GM21737 (cell line): ENCODE data around the gene PPP1R15A.
"Not testable (repeated sequence)": the region's sequence is repeated elsewhere in the genome, so short reads cannot be mapped to it uniquely, and the experiment has no call there.

ENCODE experiments used
- ATAC-seq: cut with Tn5 transposase; IDR thresholded peaks from one replicate; pipeline ENCODE4 v1.9.1; 2021; ENCODE audit warnings: mild to moderate bottlenecking, moderate library complexity; ENCODE audit not compliant: unreplicated experiment

PPP1R15A gene

GRCh38 chr19:48879025-48879637, 6.9 kb downstream of the PPP1R15A start:
- ATAC-seq = no peak

DNA sequence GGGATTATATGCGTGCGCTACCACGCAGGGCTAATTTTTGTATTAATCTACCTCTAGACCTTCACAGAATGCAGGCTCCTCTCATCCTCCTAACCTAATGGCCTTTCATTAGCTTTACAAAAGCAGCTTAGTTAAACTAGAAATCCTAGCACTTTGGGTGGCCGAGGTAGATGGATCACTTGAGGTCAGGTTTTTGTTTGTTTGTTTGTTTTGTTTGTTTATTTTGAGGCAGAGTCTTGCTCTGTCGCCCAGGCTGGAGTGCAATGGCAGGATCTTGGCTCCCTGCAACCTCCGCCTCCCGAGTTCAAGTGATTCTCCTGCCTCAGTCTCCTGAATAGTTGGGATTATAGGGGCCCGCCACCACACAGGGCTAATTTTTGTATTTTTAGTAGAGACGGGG, 7.5 kb downstream of the PPP1R15A start:
- ATAC-seq = not testable (repeated sequence)

- ATAC-seq = no peak
Measured at GRCh38 chr19:48881741-48882657, 9.8 kb downstream of the PPP1R15A start.

DNA sequence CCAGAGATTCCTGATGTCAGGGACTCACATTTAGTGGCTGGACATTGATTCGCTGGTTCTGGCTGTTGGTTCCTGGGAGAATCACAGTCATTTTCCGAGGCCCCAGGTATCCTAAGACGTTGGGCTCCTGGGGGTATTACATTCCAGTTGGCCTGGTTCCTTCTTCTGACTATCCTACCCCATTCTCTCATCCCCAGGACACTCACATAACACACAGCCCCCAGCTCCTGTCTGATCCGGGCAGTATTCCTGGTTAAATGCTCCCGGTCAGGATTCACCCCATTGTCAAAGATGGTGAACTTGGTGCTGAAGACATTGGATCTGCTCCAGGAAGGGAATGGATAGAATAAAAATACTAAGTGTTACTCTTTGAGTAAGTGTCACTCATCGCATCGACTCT, 11.5 kb downstream of the PPP1R15A start:
- no peak for ATAC-seq

DNA sequence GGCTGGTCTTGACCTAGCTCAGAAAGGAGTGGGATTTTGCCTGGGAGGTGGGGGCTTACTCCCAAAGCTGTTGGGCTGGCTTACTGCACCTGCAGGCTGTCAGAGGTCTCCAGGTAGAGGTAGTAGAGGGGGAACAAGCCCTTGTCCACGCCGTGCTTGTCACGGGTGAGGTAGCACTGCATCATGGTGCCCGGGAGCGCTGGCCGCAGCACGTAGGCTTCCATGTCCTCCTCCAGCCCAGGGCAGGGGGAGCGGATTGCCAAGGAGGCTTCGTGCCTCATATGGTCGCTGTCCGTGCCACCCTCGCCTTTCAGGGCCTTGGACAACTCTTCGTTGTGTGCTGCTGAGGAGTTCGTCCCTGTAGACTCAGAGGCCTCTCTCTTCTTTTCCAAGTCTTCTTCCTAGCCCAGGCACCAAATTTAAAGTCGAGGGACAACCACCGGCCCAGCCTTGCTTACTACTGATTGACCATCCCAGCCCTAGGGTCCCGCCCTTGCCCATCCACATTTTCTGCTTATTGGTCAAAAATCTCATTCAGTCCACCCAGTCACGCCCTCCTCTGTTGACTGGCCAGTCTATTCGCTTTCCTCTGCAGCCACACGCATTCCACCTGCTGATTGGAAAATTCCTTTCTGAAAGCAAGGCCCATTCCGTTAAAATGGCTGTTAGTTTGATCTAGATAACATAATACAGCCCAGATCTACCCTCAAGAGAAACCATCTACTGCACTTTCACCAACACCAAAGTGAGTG, 15.8 kb downstream of the PPP1R15A start:
- no peak for ATAC-seq

DNA sequence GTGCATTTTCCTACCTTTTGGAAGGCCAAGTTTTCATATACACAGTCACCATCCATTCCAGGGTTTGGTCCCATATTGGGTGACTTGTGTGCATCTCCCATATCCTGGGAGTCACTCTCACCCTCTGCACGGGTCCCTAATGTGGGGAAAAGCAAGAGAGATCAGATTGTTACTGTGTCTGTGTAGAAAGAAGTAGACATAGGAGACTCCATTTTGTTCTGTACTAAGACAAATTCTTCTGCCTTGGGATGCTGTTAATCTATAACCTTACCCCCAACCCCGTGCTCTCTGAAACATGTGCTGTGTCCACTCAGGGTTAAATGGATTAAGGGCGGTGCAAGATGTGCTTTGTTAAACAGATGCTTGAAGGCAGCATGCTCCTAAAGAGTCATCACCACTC, 17.3 kb downstream of the PPP1R15A start:
- not testable (repeated sequence) for ATAC-seq

DNA sequence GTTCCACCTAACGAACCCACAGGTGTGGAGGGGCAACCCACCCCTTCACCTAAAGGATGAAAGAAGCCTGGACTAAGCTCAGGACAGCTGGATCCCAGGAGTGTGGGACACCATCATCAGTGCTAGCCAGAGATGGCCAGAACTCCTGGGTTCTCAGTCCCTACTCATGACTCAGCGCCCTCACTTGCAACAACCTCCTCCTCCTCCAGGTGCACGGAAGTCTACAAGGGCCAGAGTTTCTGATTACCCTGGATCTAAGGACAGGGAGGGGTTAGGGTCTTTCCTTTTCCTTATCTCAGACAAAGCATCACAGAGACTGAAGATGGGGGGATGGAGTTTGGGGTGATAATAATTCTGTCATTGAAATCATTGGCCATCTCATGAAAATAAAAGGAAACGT, 18.3 kb downstream of the PPP1R15A start:
- no peak for ATAC-seq

GRCh38 chr19:48895226-48895625, 23.0 kb downstream of the PPP1R15A start:
- ATAC-seq = no peak

GRCh38 chr19:48896191-48896720, 24.0 kb downstream of the PPP1R15A start:
- ATAC-seq = no peak

DNA sequence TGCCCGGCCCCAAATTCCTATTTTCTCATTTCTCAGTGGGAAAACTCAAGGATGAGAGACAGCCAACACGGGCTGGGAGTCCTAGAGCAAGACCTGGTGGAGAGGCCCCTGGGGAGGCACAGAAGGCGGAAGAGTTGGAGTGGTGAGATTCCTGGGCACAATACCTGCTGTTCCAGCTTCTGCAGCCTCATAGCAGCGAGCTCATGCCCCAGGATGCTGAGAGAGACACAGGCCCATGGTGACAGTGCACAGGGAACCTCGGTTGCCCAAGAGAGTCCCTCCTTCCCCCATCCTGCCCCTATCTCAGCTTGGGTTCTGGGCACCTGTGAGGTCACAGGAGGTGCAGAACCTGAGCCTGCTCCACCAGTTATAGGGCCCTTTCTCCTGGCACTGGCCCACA, 25.0 kb downstream of the PPP1R15A start:
- no peak for ATAC-seq

GRCh38 chr19:48899386-48899749, 27.1 kb downstream of the PPP1R15A start:
- not testable (repeated sequence) for ATAC-seq

DNA sequence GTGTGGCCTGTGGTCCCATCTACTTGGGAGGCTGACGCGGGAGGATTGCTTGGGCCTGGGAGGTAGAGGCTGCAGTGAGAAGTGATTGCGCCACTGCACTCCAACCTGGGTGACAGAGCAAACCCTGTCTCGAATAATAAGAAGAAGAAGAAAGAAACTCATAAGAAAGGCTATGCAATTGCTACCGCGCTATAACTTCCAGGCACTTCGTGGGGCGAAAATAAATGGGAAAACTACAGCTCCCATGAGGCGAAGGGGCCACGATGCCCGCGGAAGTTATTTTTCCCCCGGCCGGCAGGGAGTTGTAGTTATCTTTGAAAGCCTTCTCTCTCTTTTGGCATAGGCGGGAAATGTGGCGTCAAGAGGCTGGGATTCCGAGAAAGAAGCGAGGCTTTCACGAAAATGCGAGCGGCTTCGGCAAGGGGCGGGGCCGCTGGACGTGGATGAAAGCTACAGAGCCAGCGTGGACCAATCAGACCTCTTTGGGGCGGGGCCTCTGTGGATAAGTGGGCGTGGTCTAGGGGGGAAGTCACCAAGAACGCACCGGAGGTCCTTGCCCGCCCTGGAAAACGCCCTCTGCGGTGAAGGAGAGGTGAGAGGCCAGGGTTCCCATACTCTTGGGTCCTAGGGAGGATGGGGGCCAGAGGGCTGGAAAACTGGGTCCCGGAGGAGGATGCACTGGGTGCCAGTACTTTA, 27.7 kb downstream of the PPP1R15A start, which contains the start of gene NUCB1:
Gene NUCB1, plus strand, starts transcription at position 532 of the 696 bp plus-strand sequence. CDS start 485 bp downstream, outside the sequence.
- peak; percentile 68 for ATAC-seq

GRCh38 chr19:48900477-48901406, 28.5 kb downstream of the PPP1R15A start:
- ATAC-seq = no peak

GRCh38 chr19:48902291-48902690, 30.1 kb downstream of the PPP1R15A start:
- not testable (repeated sequence) for ATAC-seq

GRCh38 chr19:48903788-48904187, 31.6 kb downstream of the PPP1R15A start:
- ATAC-seq = not testable (repeated sequence)

- no peak for ATAC-seq
Measured at GRCh38 chr19:48905664-48906063, 33.4 kb downstream of the PPP1R15A start.

- no peak for ATAC-seq
Measured at GRCh38 chr19:48906324-48906723, 34.1 kb downstream of the PPP1R15A start.

DNA sequence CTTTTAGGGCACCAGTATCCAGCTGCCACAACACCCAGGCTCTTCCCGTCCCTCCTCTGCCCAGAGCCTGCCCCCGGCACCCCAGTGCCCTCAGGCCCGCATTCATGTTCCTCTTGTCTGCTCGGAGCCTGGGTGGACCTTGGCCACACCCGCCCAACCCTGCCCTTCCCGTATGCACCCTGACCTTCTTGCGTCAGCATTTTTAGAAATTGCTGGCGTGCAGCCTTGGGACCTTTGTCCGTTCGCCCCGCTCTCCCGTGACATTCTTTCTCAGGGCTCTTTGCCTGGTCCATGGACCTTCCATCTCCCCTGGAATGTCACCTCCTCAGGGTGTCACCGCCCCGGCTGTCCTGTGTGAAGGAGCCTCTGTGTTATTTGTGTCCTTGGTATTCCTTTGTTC, 35.5 kb downstream of the PPP1R15A start:
- no peak for ATAC-seq

- not testable (repeated sequence) for ATAC-seq
Measured at GRCh38 chr19:48909424-48910077, 37.3 kb downstream of the PPP1R15A start.
